SHP77 (cell line): Measurements from ENCODE around the gene FTCD.
A peak's percentile ranks its signal among the peaks of the same experiment; 100 is the strongest.

ENCODE experiments used
- DNase-seq, 2 experiments: peaks; one replicate each; lab custom pipeline; 2025; lab: John Stamatoyannopoulos, UW

The FTCD gene

DNA sequence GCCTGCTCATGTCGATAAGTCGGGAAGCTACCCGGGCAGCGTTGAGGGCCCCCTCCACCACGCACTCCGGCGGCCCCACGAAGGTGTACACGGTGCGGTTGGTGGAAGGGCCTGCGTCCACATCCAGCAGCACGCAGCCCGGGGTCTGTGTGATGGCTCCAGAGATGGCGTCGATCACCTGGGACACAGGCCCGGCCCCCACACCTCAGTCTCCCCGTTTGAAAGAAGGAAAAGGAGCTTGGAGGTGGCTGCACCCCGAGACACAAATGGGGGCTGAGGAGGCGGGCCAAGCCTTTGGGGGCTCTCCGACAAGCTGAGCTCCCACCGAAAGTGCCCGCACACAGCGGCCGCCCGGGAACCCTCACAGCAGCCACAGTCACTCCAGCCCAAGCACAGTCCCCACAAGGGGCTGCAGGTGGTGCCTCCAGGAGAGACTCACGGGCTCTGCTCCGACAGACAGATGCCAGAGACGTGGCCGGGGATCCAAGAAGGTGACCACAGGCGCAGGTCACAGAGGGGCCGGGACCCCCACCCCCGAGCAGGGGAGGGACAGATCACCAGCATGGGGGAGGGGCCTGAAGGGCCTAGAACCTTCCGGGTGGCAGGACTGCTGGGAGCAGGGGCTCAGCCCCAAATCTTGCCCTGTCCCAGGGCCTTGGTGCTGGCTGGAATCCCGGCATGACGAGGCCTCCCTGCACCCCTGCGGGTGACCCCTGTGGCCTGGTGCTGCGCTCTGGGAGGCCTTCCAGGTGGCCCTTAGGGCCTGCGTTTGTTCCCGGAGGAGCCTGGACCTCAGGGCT, 1.0 kb downstream of the FTCD start:
- DNase-seq, result no peak

DNA sequence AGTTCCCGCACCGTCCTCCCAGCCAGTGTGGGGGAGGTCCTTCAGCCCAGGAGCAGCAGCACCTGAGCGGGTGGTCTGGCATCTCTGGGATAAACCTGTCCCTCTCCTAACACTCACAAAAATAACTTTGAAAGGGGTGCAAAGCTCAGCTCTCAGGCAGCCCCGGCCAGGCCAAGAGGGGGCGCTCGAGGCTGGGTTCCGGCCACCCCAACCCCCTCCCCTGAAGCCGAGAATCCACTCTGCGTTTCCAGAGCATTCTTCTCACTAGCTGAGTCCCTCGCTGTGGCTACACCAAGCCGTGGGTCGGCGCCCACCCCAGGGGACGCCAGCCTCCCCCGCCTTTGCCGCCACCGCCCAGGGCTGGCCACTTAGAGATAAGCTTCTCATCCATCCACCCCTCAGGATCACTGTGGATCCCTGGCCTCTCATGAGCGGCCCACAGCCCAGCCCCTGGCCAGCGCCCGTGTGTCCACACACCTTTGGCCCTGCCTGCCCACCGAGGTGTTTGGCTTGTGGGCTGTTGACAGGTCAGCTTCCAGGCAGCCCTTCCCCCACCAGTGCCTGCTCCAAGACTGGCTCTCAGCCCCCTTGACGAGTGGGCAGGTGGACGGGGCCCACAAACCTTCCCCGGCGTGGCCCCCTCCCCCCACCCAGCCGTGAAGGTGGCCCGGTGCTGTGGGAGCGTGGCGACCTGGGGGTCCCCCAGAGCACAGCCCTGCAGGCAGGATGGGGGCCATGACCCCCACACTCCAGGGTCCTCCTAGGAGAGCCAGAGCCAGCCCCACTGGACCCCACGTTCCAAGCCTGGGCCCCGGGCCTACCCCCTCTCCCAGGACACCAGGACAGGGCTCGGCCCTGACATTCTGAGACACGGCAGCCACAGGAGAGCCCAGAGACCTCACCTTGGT, 1.9 kb downstream of the FTCD start:
- peak; percentile 34 to 50 for DNase-seq

DNA sequence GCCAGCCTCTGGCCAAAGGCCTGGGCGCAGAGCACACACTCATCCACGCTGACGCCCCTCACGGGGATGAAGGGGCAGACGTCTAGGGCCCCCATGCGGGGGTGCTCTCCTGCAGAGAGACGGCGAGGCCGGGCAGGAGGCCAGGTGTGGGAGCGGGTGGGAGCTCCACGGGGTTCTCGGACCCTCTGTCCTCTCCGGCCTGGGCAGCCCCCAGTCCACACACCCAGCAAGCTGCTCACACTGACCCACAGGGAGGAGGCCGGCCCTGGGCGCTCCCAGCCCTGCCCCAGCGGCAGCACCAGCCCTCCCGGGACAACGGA, 2.5 kb downstream of the FTCD start:
- no peak for DNase-seq

DNA sequence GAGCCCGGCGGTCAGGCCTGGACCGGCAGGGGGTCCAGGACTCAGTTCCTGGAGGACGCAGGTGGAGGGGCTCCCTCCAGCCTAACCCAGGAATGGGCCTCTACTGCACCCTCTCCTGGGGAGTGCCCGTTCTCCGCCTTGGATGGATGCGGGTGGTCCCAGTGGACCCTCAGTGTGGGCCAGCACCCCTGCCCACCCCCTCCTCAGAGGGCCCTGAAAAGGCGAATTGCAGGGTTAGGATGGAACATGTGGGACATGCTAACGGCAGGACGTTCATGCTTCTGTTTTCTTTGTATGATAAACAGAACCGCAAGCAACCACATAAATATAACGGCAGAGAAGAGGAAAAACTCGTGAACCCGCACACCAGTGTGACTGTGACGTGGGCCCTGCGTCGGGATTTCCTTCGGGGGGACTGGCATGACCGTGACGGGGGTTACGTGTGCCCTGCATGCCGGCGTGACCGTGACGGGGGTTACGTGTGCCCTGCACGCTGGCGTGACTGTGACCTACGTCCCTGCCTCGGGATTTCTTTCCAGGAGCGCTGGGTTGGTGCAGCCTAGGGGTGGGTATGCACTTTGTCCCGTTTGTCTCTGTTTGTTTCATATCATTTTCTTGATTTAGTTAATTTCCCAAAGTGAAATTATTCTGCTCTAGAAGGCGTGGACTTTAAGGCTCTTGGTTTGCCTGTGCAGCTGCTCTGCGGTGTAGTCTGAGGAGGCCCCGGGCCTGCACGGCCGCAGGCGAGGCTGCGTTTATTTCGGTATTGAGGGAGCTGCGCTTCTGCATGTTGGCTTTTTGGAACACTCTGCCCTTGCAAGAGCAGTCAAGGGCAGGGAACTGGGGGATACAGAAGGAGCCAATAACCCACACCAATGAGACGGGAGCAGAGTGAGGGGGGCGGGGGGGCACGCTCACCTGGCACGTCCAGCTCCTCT, 3.1 kb downstream of the FTCD start:
- DNase-seq, result no peak

DNA sequence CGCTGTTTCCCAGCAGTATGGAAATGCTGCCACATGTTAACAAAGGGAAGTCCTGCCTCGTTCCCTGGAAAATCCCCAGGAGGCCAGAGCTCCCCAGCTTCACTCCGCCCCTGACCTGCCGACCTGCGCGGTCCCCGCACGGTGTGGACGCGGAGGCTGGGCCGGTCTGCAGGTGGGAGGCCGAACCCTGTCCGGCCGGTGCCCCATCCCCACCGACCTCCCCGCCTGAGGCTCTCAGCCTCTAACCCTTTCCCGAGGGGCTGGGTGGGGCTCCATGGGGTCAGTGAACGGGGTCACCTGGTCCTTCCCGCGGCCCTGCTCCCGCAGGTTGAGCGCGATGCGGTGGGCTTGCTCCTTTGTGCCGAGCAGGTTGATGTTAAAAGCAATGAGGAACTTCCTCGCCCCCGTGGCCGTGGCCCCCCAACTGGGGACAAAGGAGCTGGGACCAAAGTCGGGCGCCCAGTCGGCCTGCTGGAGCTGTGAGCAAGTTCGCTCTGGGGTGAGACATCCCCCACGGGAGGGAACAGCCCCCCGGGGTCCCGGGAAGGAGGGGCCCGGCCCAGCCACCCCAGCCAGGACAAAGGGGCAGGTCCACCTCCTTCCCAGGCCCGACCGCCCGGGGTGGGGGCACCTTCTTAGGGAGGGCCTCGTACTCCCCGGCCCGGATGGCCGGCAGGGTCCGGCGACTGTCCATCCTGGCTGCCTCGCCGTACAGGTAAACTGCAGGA, 4.0 kb downstream of the FTCD start:
- DNase-seq, result no peak

DNA sequence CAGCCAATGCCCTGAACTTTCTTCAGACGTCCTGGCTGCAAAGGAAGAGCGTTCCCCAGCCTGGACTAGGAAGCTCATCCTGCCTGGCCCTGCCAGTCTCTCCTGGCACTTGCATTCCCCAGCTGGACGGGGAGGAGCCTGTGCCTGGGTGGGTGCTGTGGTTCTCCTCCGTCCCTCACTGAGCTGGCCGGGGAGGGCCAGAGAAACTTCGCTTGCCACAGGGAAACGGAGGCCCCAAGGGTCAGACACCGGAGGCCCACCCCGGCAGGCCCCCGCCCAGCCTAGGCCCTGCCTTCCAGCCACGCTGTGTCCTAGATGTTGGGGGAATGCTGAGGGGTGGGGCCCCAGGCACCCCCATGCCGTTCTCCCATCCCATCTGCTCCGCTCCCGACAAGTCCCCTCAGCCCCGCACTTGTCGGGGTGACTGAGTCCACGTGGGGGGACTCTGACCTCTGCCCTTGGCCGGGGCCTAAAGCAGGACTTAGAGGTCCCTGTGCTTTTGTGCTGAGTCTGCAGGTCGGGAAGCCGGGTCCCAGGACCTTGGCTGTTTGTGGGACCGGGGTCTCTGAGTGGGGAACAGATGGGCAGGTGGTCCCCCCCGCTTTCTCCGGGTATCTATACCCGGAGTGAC, 4.8 kb downstream of the FTCD start:
- no peak for DNase-seq

DNA sequence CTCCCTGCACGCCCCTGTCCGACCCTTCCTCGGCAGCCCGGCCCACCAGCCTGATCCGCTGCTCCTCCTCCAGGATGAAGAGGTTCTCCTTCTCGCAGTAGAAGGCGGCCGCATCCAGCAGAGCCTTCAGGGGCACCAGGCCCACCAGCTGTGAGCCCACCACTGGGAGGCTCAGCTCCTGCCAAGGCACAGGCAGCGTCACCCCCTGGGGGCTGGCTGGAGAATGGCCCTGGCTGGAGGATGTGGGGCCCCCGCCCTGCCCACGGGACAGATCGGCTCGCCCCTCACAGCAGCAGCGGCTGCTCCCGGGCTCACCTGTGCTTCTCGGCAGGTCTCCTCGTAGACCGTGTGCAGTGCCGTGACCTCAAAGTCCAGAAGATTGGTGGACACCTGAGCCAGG, 5.3 kb downstream of the FTCD start:
- DNase-seq, result no peak

DNA sequence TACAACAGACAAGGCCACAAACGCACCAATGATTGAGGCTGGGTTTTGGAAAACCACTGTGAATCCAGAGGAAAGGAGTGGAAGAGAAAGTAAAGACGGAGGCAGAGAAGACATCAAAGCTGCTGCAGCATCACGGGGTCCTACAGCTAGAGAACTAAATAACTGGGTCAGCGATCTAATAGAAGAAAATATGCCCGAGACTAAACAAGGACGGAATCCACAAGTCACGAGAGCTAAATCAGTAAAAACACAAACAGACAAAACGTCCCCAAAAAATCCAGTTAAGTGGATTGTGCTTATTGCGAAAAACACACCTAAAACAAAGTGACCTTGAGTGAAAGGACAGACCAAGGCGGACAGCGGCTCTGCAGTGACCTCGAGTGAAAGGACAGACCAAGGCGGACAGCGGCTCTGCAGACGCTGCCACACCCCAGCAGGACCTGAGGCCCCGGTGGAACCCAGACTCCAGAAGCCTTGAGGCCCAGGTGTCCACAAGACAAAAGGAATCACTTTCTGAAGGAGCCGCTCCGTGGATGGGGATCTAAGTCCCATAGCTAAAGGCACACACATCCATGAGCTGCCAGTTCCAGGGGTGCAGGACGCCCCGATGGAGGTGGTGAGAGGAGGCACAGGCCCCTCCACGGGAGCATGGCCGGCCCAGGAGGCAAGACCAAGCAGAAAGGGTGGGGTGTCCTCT, 6.0 kb downstream of the FTCD start:
- DNase-seq, result no peak

DNA sequence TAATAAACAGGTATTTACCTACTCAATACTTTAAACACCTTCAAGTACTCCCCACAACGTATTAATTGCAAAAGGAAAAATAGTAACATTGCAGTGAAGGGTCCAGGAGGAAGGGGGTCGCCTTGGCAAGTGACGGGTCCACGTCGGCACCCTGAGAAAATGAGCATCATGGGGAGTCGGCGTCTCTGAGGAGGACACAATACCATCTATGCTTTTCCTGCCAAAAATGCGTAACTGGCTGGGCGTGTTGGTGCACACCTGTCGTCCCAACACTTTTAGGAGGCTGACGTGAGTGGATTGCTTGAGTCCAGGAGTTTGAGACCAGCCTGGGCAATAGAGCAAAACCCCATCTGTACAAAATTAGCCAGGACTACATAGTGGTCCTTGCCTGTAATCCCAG, 7.3 kb downstream of the FTCD start:
- DNase-seq, result no peak

DNA sequence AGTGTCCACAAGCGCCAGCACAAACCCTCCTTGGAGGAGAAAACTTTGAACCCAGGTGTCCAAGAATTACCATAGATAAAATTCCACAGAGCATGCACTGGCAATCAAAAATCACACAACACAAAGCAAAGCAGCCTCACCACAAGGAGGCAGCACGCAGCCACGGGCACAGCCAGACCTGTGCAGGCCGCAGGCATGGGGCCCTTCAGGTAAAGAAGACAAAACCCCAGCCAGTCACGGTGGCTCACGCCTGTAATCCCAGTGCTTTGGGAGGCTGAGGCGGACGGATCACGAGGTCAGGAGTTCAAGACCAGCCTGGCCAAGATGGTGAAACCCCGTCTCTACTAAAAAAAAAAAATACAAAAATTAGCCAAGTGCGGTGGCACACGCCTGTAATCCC, 8.0 kb downstream of the FTCD start:
- DNase-seq, result peak; percentile 51 to 79

DNA sequence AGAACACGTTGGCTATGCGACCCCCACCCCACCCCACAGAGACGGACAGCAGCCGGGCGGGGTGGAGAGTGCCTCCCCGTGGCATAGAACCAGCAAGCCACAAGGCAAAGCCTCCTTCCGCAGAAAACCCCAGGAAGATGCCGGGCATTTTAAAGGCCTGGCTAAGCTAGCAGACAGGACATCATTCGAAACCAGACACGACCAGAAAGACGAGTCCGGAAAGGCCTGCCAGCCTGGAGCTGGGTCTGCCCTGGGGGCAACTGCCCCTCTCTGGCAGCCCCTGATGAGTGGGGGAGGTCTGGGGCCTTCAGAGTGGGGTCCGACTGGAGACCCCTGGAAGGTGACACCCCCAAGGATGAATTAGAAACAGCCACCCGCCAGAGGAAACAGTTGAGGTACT, 8.5 kb downstream of the FTCD start:
- no peak for DNase-seq

DNA sequence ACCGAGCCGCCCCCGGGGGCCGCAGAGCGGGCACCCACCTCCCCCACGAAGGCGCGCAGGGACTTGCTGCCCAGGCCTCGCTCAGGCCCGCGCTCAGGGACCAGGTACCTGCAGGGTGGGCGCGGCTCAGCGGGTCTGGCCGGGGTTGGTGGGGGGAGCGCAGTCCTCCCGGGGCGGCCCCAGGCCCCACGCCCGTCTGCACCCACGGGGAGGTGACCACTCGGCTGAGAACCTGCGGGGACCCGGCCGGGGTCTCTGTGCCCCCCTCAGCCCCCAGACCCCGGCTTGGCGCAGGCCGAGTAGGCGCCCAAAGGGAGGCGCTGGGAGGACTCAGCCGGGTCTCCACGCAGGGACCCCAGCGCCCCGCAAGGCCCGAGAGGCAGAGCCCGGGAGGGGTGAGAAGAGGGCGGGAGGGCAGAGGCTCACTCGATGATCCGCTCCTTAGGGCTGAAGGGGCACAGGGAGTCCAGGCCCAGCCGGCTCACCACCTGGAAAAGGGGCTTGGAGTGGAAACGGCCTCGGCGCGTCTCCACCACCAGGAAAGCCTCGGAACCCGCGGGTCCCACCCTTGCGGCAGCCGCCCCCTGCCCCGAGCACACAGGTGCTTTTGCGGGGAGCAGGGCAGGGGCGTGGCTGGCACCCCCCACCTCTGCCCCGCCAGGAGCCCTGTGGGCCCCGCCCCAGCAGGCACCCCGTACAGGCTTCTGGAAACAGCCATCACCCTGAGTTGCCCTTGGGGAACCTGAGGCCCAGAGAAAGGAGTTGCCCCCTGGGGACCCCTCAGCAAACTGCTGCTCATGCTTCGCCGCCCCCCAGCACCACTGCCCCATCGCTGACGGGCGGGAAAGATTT, 9.3 kb downstream of the FTCD start:
- no peak for DNase-seq

DNA sequence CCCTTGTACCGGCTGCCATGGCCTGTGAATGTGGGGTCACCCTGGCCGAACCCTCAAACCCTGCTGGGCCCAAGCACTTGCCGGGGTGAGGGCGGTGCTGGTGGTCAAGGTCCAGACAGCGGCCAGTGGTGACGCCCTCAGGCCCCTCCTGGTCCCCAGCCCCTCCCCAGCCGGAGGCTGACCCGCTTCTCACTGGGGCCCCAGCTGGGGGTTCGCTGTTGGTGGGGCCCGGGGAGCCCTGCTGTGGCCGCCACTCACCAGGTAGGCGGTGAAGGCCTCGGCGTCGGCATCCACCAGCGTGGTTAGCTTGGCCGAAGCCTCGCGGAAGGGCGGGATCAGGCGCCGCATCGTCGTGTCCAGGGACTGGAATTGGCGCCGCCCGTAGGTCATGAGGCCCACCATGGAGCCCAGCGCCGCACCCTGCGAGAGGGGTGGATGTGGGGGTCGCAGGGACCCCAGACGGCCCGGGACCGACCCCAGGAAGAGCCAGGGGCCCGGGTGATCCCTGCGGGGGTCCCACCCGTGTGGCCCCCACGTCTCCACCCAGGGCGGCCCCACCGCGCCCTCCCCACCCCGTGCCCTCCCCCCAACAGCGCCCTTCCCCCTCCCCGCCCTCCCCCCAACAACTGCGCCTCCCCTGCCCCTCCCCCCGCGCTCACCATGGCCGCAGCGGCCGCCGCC, 10.1 kb downstream of the FTCD start:
- DNase-seq, result no peak

DNA sequence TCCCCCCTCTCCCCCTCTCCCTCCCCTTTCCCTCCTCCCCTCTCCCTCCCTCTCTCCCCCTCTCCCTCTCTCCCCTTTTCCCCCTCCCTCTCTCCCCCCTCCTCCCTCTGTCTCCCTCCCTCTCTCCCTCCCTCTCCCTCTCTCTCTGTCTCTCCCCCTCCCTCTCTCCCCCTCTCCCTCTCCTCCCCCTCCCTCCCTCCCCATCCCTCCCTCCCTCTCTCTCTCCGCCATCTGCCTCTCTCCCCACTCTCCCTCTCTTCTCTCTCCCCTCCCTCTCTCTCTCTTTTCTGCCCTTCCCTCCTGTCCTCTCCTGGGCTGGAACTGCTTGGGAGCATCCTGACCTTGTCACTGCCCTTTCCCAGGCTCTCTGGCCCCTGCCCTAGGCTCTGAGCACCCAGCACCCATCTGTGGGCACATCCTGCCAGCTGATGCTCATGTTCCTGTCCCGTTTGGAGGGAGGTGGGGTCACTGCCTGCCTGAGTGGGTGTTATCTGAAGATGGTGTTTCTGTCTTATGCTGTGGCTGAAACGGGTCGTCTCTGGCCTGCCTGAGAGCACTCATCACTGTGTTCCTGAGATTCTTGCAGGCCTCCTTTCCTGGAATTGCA, 10.8 kb downstream of the FTCD start:
- DNase-seq, result no peak

DNA sequence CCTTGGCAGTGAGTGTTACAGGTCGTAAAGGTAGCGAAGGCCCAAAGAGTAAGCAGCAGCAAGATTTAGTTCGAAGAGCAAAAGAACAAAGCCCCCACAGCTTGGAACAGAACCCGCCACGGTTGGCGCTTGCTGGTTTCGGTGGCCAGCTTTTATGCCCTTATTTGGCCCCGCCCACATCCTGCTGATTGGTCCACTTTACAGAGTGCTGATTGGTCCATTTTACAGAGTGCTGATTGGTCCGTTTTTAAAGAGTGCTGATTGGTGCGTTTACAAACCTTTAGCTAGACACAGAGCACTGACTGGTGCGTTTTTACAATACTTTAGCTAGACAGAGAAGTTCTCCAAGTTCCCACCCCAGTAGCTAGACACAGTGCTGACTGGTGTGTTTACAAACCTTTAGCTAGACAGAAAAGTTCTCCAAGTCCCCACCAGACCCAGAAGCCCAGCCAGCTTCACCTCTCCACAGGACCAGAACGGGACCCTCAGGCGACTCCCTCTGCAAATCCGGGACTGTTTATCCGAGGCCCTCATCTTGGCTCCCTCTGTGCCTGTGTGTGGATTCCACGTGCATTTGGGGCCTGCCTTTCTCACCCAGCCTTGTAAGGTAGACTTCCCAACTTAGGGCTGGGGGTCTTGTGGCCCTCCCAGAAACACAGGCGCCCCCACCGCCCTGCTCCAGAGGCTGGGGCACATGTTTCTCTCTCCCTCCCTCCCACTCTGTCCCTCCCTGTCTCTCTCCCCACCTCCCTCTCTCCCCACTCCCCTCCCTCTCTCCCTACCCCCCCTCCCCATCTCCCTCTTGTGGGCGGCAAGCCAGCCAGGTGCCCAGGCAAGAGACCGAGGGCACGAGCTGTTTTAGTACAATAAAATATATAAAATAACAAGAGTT, 12.6 kb downstream of the FTCD start:
- DNase-seq, result no peak

DNA sequence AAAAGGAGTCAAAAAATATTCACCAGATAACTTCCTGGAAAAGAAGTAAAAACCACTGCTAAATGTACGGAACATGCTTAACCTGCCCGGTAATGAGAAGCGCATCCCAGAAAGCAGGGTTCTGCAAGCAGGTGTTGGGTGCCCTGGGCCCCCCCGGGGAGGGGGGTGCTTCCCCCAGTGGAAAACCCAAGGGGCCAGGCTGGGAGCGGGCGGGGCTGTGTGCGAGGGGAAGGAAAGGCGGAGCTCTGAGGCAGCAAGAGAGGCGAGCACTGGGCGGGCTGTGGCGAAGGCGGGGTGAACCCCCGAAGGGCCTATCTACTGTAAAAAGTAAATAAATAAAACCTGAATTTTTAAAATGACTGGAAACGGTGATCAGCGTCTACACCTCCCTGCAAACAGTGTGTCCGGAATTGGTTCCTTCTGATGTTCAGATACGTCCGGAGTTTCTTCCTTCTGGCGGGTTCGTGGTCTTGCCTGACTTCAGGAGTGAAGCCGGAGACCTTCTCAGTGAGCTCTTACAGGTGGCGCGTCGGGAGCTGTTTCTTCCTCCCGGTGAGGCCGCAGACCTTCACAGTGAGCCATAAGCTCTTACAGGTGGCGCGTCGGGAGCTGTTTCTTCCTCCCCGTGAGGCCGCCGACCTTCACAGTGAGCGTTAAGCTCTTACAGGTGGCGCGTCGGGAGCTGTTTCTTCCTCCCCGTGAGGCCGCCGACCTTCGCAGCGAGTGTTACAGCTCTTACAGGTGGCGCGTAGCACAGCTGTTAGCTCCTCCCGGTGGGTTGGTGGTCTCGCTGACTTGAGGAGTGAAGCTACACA, 13.4 kb downstream of the FTCD start:
- DNase-seq, result no peak
